ENCODE results near the gene CARD11.

Gene CARD11

DNA sequence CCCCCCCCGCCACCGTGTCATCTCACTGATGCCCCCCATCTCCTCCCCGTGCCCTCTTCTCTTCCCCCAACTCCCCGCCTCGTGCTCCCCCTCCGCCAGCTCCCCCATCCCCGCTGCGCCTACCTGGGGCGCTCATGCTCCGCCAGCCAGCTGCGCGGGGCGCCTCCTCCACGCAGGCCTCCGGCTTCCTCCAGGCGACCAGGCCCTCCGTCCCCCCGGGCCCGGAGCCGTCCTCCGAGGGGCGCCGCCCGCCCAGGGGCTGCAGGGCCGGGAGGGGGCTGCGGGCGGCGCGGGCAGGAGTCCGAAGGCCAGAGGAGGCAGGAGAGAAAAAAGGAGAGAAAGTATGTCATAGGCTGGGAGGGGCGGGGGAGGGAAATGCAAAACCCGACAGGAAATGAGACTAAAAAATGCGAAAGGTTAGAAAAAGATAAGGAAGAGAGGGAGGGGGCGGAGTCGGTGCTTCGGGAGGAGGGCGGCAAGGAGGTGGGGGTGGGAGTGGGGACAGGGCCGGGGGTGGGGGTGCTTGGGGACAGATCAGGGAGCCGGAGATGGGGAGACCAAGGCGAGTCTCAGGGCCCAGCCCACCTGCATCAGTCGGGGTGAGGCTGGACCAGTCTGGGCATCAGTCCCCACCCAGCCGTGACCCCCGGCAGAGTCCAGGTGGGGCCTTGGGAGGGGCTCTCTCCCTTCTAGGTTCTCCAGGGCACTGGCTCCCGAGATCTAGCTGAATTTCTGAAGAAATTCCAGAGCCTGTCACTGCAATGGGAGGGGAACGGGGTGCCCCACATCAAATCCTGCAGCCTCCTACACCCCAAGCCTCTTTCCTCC, at the start of gene CARD11:
Gene CARD11, minus strand, starts transcription at position 324 of the 828 bp plus-strand sequence. CDS start 85,361 bp downstream, outside the sequence.
- Histone ChIP-seq H3K36me3 (ENCODE audit: insufficient read depth, low read length) (no peaks in the 10 kb centered on the region), H3K4me1 (ENCODE audit: insufficient read depth, low read length) (no peaks in the 10 kb centered on the region), H3K27me3 (ENCODE audit: insufficient read depth, low read length) (no peaks in the 10 kb centered on the region), H3K4me3 (ENCODE audit: low read length) (no peak within 1 kb of the TSS), H3K9me3 (ENCODE audit: low read length) (peaks cover 2% of the 10 kb centered on the region), H2AFZ (ENCODE audit: low read depth, low read length) (no peak within 1 kb of the TSS)

GRCh38 chr7:3092468-3092867, 48.8 kb upstream of the CARD11 start:
- no peaks in the 10 kb centered on the region for H3K36me3 ChIP-seq (ENCODE audit: insufficient read depth, low read length)
- H3K27me3 ChIP-seq (ENCODE audit: insufficient read depth, low read length), result no peaks in the 10 kb centered on the region
- no peak overlapping the region for H3K4me3 ChIP-seq (ENCODE audit: low read length)
- H2AFZ ChIP-seq (ENCODE audit: low read depth, low read length), result no peak overlapping the region
- peaks cover 4% of the 10 kb centered on the region for H3K4me1 ChIP-seq (ENCODE audit: insufficient read depth, low read length)
- no peaks in the 10 kb centered on the region for H3K9me3 ChIP-seq (ENCODE audit: low read length)

- Histone ChIP-seq H3K4me3 (ENCODE audit: low read length) (no peak overlapping the region), H3K4me1 (ENCODE audit: insufficient read depth, low read length) (peaks cover 9% of the 10 kb centered on the region), H3K36me3 (ENCODE audit: insufficient read depth, low read length) (no peaks in the 10 kb centered on the region), H3K9me3 (ENCODE audit: low read length) (no peaks in the 10 kb centered on the region), H2AFZ (ENCODE audit: low read depth, low read length) (no peak overlapping the region), H3K27me3 (ENCODE audit: insufficient read depth, low read length) (no peaks in the 10 kb centered on the region)
Observed at GRCh38 chr7:3091631-3092030, 48.0 kb upstream of the CARD11 start.

DNA sequence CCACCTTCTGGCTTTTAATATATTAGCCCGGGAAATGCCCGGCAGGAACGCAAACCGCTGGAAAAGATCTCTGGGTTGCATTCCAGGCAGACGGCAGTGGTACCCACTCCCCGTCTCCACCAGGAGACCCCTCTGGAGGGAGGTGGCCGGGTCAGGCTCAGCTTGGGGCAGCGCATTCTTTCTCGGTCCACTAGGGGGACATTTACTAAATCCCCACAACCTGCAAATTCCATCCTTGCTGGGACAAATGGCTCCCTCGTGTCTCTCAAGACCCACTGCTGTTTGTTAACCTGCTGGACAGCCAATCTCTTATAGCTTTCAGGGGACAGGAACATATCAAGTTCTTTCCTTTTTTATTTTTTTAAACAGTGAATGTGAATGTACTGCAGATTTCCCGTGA, 45.8 kb upstream of the CARD11 start:
- no peak overlapping the region for H2AFZ ChIP-seq (ENCODE audit: low read depth, low read length)
- peaks cover 9% of the 10 kb centered on the region for H3K4me1 ChIP-seq (ENCODE audit: insufficient read depth, low read length)
- H3K36me3 ChIP-seq (ENCODE audit: insufficient read depth, low read length), result no peaks in the 10 kb centered on the region
- H3K27me3 ChIP-seq (ENCODE audit: insufficient read depth, low read length), result no peaks in the 10 kb centered on the region
- no peaks in the 10 kb centered on the region for H3K9me3 ChIP-seq (ENCODE audit: low read length)
- H3K4me3 ChIP-seq (ENCODE audit: low read length), result no peak overlapping the region

DNA sequence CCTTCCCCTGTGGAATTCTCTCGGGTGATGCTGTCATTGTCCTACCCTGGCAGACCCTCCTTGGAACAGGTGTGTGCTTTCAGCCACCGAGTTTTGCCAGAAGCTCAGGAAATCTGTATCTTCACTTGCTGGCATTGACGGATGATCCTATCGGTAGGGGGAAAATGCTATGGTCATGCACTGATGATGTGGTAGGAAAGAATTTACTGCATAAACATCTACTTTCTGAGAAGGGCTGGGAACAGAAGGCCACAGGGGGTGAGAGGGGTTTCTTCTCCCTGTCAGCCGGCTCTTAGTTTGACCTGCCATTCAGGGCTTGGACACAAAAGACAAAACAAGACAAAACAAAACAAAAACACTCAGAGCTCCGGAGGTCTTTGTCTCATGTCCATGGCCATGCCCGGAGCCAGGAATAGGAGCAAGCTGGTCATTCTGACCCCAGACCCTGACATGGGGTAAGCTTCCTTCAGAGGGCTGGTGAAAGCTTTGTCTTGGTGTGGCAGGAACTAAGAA, 43.6 kb upstream of the CARD11 start:
- H3K4me1 ChIP-seq (ENCODE audit: insufficient read depth, low read length), result peaks cover 9% of the 10 kb centered on the region
- no peaks in the 10 kb centered on the region for H3K36me3 ChIP-seq (ENCODE audit: insufficient read depth, low read length)
- no peak overlapping the region for H2AFZ ChIP-seq (ENCODE audit: low read depth, low read length)
- no peaks in the 10 kb centered on the region for H3K9me3 ChIP-seq (ENCODE audit: low read length)
- H3K4me3 ChIP-seq (ENCODE audit: low read length), result no peak overlapping the region
- no peaks in the 10 kb centered on the region for H3K27me3 ChIP-seq (ENCODE audit: insufficient read depth, low read length)

DNA sequence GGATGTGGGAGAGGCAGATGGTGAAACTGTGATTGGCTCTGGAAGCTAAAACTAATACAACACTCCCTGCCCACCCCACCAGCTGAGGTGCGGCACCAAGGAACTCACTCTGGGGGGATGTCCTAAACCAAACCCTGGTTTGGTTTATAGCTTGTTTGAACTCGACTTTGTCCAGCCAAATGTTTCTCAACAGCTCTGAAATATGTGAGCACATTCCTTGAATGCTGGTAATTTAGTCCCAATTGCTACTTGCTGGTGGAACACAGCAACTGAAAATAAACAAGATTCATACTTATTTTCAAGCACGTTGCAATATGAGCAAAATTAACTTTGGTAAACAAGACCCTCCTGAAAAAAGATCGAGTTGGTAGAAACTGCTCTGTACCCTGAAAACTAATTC, 39.7 kb upstream of the CARD11 start:
- H3K27me3 ChIP-seq (ENCODE audit: insufficient read depth, low read length), result no peaks in the 10 kb centered on the region
- H3K36me3 ChIP-seq (ENCODE audit: insufficient read depth, low read length), result no peaks in the 10 kb centered on the region

GRCh38 chr7:3082831-3083230, 39.2 kb upstream of the CARD11 start:
- Histone ChIP-seq H3K9me3 (ENCODE audit: low read length) (no peaks in the 10 kb centered on the region), H3K4me1 (ENCODE audit: insufficient read depth, low read length) (peaks cover 7% of the 10 kb centered on the region), H3K4me3 (ENCODE audit: low read length) (no peak overlapping the region), H3K27me3 (ENCODE audit: insufficient read depth, low read length) (no peaks in the 10 kb centered on the region), H2AFZ (ENCODE audit: low read depth, low read length) (no peak overlapping the region), H3K36me3 (ENCODE audit: insufficient read depth, low read length) (no peaks in the 10 kb centered on the region)

More for the DNA sequence above, 39.7 kb upstream of the CARD11 start:
- H3K9me3 ChIP-seq (ENCODE audit: low read length), result no peaks in the 10 kb centered on the region
- H3K4me3 ChIP-seq (ENCODE audit: low read length), result no peak overlapping the region
- H3K4me1 ChIP-seq (ENCODE audit: insufficient read depth, low read length), result peaks cover 9% of the 10 kb centered on the region
- no peak overlapping the region for H2AFZ ChIP-seq (ENCODE audit: low read depth, low read length)

GRCh38 chr7:3082386-3082785, 38.7 kb upstream of the CARD11 start:
- Histone ChIP-seq H3K27me3 (ENCODE audit: insufficient read depth, low read length) (no peaks in the 10 kb centered on the region), H3K9me3 (ENCODE audit: low read length) (no peaks in the 10 kb centered on the region), H2AFZ (ENCODE audit: low read depth, low read length) (no peak overlapping the region), H3K4me1 (ENCODE audit: insufficient read depth, low read length) (peaks cover 4% of the 10 kb centered on the region), H3K36me3 (ENCODE audit: insufficient read depth, low read length) (no peaks in the 10 kb centered on the region), H3K4me3 (ENCODE audit: low read length) (no peak overlapping the region)

DNA sequence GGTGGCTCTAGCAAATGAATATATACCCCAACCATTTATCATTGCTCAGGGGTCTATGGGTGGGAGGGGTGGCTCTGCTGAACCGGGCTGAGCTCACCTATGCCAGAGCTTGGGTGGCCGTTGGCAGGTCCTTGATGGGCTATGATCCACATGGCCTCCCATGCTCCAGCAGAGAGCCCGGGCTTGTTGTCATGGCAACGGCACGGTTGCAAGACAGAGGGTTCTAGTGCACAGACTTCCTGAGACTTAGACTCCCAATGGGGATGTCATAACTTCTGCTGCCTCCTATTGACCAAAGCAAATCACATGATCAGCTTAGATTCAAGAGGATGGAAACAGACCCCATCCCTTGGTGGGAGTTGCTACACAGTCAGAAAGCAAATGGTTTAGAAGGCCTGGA, 36.4 kb upstream of the CARD11 start:
- Histone ChIP-seq H3K4me3 (ENCODE audit: low read length) (no peak overlapping the region), H3K9me3 (ENCODE audit: low read length) (no peaks in the 10 kb centered on the region), H3K36me3 (ENCODE audit: insufficient read depth, low read length) (no peaks in the 10 kb centered on the region), H3K4me1 (ENCODE audit: insufficient read depth, low read length) (no peaks in the 10 kb centered on the region), H2AFZ (ENCODE audit: low read depth, low read length) (no peak overlapping the region), H3K27me3 (ENCODE audit: insufficient read depth, low read length) (no peaks in the 10 kb centered on the region)

DNA sequence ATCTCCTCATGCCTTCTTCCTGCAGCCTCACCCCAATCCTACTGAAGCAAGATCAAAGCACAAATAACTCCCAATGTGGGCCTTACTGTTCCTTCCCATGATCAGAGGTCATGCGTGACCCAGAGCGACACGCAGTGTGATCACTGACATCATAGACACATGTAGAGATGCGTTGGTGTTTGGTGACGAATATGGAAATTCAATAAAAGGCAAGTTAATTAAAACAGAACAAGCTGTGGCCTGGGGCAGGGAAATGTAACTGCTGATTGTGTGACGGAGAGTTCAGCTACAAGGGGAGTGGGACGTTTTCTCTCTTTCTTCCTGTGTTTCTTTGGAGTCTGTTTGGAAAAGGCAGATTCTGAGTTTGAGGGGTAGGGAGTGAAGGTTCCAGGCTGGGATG, 34.8 kb upstream of the CARD11 start:
- H3K9me3 ChIP-seq (ENCODE audit: low read length), result no peaks in the 10 kb centered on the region
- H3K4me3 ChIP-seq (ENCODE audit: low read length), result no peak overlapping the region
- H2AFZ ChIP-seq (ENCODE audit: low read depth, low read length), result no peak overlapping the region
- H3K4me1 ChIP-seq (ENCODE audit: insufficient read depth, low read length), result peaks cover 6% of the 10 kb centered on the region
- no peaks in the 10 kb centered on the region for H3K27me3 ChIP-seq (ENCODE audit: insufficient read depth, low read length)
- H3K36me3 ChIP-seq (ENCODE audit: insufficient read depth, low read length), result no peaks in the 10 kb centered on the region

DNA sequence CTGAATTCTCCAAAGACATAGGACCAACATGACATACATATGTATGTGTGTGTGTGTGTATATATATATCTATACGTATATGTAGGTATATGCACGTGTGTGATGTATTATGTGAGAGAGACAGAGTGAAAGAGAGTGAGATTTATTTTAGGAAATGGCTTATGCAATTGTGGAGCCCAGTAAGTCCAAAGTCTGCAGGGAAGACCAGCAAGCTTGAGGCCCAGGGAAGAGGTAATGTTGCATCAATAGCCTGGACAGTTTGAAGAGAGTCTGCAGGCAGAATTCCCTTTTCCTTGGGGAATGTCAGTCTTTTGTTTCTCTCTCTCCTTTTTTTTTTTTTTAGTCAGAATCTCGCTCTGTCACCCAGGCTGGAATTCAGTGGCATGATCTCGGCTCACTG, 33.0 kb upstream of the CARD11 start:
- H3K9me3 ChIP-seq (ENCODE audit: low read length), result no peaks in the 10 kb centered on the region
- peaks cover 6% of the 10 kb centered on the region for H3K4me1 ChIP-seq (ENCODE audit: insufficient read depth, low read length)
- no peak overlapping the region for H2AFZ ChIP-seq (ENCODE audit: low read depth, low read length)
- no peak overlapping the region for H3K4me3 ChIP-seq (ENCODE audit: low read length)
- no peaks in the 10 kb centered on the region for H3K27me3 ChIP-seq (ENCODE audit: insufficient read depth, low read length)
- H3K36me3 ChIP-seq (ENCODE audit: insufficient read depth, low read length), result no peaks in the 10 kb centered on the region

DNA sequence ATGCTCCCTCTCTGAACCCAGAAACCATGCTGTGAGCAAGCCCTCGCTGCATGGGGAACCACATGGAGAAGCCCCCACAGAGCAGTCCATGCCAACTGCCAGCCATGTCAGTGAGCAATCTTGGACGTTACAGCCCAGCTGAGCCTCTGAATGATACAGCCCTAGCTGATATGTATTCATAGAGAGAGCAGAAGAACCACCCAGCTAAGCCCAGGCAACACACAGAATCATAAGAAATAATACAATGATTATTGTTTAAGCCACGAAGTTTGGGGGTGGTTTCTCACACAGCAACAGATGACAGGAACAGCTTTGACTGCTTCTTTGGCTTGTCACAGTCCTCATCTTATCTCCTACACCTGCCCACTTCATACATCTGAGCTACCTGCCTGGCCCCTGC, 32.5 kb upstream of the CARD11 start:
- H3K4me3 ChIP-seq (ENCODE audit: low read length), result no peak overlapping the region
- no peak overlapping the region for H2AFZ ChIP-seq (ENCODE audit: low read depth, low read length)
- peaks cover 6% of the 10 kb centered on the region for H3K4me1 ChIP-seq (ENCODE audit: insufficient read depth, low read length)
- no peaks in the 10 kb centered on the region for H3K36me3 ChIP-seq (ENCODE audit: insufficient read depth, low read length)
- H3K9me3 ChIP-seq (ENCODE audit: low read length), result no peaks in the 10 kb centered on the region
- no peaks in the 10 kb centered on the region for H3K27me3 ChIP-seq (ENCODE audit: insufficient read depth, low read length)

GRCh38 chr7:3075441-3075840, 31.8 kb upstream of the CARD11 start:
- no peaks in the 10 kb centered on the region for H3K36me3 ChIP-seq (ENCODE audit: insufficient read depth, low read length)
- H2AFZ ChIP-seq (ENCODE audit: low read depth, low read length), result no peak overlapping the region
- no peak overlapping the region for H3K4me3 ChIP-seq (ENCODE audit: low read length)
- no peaks in the 10 kb centered on the region for H3K27me3 ChIP-seq (ENCODE audit: insufficient read depth, low read length)
- no peaks in the 10 kb centered on the region for H3K9me3 ChIP-seq (ENCODE audit: low read length)
- H3K4me1 ChIP-seq (ENCODE audit: insufficient read depth, low read length), result peaks cover 6% of the 10 kb centered on the region

DNA sequence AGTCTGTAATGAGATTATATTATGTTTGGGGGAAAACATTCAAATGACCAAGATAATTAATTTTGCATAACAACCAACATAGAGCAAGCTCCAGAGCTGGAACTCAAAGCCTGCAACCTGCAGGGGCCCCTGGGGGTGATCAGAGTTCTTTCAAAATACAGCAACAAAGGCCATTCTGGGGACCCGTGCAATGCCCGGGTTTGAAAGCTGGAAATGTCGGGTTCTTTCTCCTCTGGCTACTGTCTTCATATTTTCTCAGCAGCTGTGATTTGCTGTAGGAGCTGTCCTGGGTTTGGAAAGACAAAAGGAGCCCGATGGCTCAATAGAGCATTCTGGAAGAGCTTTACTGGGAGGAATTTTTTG, 30.8 kb upstream of the CARD11 start:
- Histone ChIP-seq H3K36me3 (ENCODE audit: insufficient read depth, low read length) (no peaks in the 10 kb centered on the region), H3K4me1 (ENCODE audit: insufficient read depth, low read length) (peaks cover 6% of the 10 kb centered on the region), H3K9me3 (ENCODE audit: low read length) (no peaks in the 10 kb centered on the region), H3K27me3 (ENCODE audit: insufficient read depth, low read length) (no peaks in the 10 kb centered on the region), H3K4me3 (ENCODE audit: low read length) (no peak overlapping the region), H2AFZ (ENCODE audit: low read depth, low read length) (no peak overlapping the region)

All from neuron (in vitro differentiated cells).